Cardiac fibroblast (primary cell): ENCODE results near the gene CAMTA1.
A peak's percentile ranks its signal among the peaks of the same experiment; 100 is the strongest.

Experiments used
- DNase-seq, 2 donors: peaks; one replicate each; pipeline versions ENCODE4 v3.0.0 to v3.0.0-alpha.2; 2010; ENCODE audit warnings: low read depth in 2 of 2
- H3K4me3 ChIP-seq, 2 donors: replicated peaks in 1 of 2; 1 replicate in 1 of 2; 2 replicates in 1 of 2; pipeline ENCODE4 v1.5.1; 2011; ENCODE audit warnings: low read depth in 2 of 2, low read length in 2 of 2, mild to moderate bottlenecking in 2 of 2, moderate library complexity in 1 of 2
- CTCF ChIP-seq: IDR thresholded peaks from one replicate; pipeline ENCODE4 v1.5.1; 2011; ENCODE audit warnings: low read depth, mild to moderate bottlenecking, low read length, inconsistent platforms

Gene CAMTA1

GRCh38 chr1:7062346-7063061 lies 277.2 kb downstream of the CAMTA1 start:
- no peak for TF ChIP-seq CTCF
- no peak overlapping the region for H3K4me3 ChIP-seq
- DNase-seq = no peak

- no peak overlapping the region for H3K4me3 ChIP-seq
- DNase-seq = no peak
- TF ChIP-seq CTCF = no peak
Observed at GRCh38 chr1:7063981-7064380, 278.7 kb downstream of the CAMTA1 start.

- TF ChIP-seq CTCF = no peak
Observed at GRCh38 chr1:7068552-7068951, 283.3 kb downstream of the CAMTA1 start.

GRCh38 chr1:7069931-7070330 lies 284.7 kb downstream of the CAMTA1 start:
- peak overlapping the region; percentile 31 to 39 for H3K4me3 ChIP-seq

More at GRCh38 chr1:7068552-7068951, 283.3 kb downstream of the CAMTA1 start:
- DNase-seq = no peak
- no peak overlapping the region for H3K4me3 ChIP-seq

GRCh38 chr1:7070389-7071029 lies 285.3 kb downstream of the CAMTA1 start:
- peak overlapping the region; percentile 31 to 39 for H3K4me3 ChIP-seq

More at GRCh38 chr1:7069931-7070330, 284.7 kb downstream of the CAMTA1 start:
- DNase-seq = no peak
- no peak for TF ChIP-seq CTCF

GRCh38 chr1:7076117-7076516 lies 290.9 kb downstream of the CAMTA1 start:
- no peak for DNase-seq
- no peak overlapping the region for H3K4me3 ChIP-seq
- TF ChIP-seq CTCF = no peak

More at GRCh38 chr1:7070389-7071029, 285.3 kb downstream of the CAMTA1 start:
- TF ChIP-seq CTCF = peak; percentile 96
- DNase-seq = peak; percentile 71 to 77
